Kidney glomerular epithelial cell (primary cell): ENCODE results near the gene ITGA5.
A peak's percentile ranks its signal among the peaks of the same experiment; 100 is the strongest.

ENCODE experiments used
- DNase-seq: peaks from one replicate; lab custom pipeline; 2025; lab: John Stamatoyannopoulos, UW

ITGA5 gene

DNA sequence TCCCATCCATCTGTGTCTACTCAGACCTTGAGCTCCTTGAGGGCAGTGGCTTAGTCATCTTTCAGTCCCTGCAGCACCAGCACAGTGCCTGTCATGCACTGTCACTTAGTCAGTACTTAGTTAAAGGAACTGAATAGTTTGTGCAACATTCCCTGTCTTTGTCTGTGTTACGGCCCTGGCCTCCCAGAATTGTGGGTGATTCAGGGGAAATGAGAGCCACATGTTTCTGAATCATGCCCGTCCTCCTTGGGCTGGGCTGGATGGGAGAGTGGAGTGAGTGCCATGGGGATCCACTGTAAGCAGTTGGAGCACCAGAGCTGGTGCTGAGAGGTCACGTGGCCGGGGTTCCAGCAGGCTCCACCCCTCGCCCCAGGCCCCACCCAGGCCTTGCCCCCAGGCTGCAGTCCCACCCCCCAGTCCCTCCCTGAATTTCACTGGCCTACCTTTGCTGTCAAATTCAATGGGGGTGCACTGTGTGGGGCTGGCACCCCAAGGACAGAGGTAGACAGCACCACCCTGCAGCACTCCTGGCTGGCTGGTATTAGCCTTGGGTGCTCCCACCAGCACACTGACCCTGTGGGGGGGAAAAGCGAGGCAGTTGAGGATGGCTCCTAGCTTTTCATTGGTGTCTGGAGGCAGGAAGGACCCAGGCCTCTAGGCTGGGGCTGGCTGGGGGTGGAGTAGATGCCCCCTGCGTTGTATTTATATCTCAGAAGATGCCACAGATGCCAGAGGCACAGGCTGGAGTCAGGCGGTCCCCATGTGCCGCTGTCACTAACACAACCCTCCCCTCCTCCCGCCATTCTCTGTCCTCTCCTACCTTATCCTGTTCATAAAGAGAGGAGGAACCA, 7.5 kb downstream of the ITGA5 start:
- peak; percentile 73 for DNase-seq

DNA sequence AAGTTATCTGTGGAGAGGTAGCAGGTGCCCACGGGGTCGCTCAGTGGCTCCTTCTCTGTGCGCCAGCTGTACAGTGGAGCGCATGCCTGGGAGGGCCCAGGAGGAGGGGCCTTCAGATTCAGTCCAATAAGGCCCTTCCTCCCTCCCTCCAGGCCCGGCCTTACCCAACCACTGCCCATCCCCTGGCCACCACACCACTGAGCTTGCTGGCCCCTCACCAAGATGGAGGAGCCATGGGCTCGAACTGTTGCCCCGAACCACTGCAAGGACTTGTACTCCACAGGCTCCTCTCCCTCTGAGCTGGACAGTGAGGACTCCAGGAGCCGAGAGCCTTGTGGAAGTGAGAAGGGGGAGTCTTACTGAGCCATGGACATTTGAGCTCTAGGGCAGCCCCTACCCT, 9.8 kb downstream of the ITGA5 start:
- DNase-seq, result no peak

DNA sequence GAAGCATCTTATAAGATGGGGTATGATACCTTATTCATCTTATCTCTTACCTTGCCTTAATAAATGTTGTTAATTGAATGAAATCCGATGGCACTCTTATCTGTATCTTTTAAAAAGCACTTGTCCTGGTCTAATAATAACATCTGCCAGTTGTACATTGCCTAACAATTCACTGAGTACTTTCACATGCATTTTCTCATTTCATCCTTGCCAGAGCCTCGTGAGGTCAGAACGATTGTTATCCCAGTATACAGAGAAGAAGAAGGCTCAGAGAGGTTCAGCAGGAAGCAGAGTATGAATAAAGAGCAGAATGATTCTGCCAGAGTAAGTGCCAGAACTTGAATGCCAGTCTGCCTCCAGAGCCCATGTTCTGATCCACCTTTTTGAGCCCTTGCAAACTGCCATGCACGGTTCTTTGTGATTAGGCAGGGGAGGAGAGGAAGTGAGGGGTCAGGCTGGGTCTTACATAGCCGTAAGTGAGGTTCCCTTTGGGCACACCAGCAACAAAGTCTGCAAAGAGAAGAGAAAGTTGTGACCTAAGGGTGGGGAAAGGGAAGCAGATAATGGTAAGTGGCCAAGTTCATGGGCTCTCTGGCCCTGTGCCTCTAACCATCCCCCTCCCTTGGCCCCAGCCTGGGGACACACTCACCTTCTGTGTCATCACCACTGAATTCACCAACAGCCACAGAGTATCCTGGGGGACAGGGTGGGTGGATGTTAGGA, 11.7 kb downstream of the ITGA5 start:
- no peak for DNase-seq

DNA sequence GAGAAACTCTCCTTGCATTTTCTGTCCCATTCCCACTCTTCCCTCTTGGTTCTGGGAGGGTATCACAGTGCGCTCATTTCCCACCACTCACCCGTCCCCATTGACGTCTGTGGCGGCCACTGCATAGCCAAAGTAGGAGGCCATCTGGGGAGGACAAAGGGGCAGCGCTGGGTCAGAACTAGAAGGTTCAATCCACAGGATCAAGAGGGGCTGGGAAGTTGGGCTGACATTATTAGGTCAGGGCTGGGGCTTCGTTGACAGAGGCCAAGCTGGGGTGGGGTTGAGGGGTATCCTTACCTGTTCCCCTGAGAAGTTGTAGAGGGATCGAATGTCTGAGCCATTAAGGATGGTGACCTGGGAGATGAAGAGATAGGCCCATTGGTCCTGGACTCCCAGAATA, 13.5 kb downstream of the ITGA5 start:
- DNase-seq, result no peak

DNA sequence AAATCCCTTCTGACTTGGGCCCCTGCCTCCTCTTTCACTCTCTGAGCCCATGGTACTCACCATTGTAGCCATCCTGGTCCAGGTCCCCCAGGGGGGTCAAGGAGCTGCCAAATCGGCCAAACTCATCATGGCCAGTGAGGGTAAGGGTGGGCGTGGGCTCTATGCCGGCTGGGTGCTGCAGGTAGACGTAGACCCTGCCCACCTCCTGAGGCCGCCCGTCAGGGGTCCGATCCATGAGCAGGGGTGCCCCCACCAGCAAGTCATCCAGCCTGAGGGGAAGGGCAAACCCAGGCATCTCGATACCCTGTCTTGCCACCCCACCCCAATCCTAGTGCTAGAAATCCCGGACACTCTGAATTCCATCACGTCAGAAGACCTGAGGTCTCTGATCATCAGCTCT, 14.0 kb downstream of the ITGA5 start:
- no peak for DNase-seq

DNA sequence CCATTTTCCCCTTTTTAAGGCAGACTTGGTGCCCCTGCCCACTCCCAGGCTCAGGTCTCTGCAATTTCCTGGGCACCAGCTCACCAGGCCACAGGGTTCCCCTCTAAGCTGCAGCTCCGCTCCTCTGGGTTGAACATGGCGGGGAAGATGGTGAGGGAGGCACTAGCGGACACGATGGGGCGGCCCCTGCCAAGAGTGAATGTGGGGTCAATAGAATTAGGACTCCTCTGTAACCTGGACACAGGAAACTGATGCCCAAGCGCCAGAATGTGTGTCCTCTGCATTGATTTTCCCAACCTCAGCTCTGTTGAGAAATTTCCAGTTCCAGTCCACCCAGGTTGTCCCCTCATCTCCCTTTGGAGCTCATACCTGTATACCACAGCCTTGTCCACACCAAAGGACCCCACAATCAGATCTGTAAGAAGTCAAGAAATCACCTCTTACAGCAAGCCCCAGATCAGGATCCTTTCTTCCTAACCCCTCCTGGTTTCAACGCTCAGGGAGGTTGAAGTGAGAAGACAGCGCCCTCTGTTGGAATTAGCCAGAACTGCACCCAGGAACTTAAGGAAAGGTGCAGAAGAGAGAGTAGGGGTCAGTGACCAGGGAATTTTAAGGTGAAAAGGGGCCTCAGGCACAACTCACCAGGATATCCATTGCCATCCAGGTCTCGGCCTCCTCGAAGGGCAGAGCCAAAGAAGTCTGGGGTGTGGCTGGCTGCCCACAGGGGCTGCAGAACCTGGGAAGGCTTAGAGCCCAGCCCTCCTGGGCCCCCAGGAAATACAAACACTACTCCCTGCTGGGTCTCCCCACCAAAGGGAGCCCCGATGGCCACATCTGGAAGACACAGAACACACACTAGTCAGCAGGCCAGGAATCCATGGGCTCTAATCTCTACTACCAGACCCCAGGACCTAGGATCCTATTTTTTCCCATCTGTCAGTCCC, 14.7 kb downstream of the ITGA5 start:
- peak; percentile 73 for DNase-seq

DNA sequence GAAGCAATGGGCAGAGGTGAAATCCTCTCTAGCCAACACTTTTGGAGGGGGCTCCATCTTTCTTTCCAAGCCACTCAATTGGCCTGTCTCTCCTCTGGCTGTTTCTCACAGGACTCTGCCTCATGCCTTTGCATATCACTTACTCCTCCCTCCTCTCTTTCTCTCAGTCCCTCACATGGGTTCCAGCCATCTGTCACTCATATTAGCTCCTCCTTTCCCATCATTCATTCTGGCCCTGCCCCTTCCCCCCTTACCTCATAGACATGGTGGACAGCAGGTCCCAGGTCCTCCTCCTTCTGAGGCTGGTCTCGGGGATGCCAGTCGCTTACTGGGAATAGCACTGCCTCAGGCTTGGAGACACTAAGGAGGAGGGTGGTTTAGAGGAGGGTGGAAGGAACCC, 17.9 kb downstream of the ITGA5 start:
- no peak for DNase-seq

DNA sequence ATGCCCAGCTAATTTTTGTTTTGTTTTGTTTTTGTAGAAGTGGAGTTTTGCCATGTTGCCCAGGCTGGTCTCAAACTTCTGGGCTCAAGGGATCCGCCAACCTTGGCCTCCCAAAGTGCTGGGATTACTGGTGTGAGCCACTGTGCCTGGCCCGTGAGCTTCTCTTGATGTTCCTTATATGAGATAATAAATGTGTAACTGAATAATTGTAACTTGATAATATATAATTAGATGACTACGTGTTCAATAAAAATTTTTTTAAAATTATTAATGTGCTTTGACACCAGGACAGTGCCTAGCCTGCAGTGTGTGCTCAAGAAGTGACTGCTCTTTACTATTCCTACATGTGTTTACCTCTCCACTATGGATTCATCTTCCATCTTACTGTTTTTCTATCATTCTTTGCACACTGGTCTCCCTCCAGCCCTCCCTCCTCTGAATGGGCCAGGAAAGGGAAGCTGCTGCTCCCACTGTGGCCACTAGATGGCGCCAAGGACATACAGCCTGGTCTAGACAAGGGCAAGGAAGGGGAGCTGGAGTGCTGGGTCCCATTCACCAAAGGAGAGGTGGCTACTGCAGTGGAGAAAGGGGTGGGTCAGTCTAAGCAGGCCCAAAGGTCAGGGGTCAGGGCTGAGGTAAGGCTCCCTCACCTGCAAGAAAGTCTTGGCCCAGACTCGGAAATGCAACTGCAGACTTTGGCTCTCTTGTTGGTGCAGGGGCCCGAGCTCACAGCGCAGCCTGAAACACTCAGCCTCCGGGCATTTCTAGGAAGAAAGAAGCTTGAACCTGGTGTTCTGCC, 19.9 kb downstream of the ITGA5 start:
- peak; percentile 72 for DNase-seq

DNA sequence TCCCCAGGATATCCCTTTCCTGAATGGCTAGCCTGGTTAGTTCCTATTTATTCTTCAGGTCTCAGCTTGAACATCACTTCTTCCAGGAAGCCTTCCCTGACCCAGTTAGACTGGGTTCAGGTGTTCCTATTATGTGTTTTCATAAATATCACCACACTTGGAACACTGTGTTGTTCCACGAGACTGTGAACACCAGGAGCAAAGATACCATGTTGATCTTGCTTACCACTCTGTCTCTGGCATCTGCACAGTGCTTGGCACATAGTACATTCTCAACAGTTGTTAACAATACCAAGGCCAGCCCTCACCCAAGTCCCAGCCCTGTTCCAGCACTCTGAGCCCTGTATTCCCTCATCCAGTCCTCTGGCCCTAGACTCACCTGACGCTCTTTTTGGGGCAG, 20.8 kb downstream of the ITGA5 start:
- no peak for DNase-seq

DNA sequence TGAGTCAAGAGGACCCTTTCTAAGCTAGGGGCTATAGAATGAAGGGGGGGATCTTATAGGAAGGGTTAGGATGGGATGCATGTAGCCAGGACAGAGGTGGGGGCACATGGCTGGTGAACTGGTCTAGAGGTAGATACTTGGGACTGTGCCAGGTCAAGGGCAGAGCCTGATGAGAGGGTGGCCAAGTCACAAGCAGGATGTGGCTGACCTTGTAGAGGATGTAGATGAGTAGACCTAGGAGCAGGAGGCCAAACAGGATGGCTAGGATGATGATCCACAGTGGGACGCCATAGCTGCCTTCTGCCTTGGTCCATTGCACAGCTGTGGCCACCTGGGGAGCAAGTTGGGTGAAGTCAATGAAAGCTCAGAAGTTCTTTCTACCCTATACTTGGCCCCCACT, 21.9 kb downstream of the ITGA5 start:
- DNase-seq, result no peak

DNA sequence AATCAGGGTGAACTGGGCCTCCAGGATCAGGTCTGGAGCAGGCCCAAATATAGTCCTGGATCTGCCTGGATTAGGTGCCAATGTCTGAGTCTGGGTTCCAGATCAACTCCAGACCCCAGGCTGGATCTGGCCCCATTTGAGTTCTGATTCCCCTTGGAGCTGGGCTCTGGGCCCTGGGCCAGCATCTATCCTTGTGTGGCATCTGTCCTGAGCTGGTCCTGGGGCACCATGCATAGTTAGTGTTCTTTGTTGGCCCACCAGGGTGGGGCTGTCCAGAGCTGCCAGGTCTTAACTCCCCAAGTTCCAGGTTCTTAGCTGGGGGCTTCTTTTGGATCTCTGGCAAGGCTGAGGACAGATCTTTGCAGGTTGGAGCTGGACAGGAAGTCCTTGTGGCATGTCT, 23.5 kb downstream of the ITGA5 start:
- no peak for DNase-seq

DNA sequence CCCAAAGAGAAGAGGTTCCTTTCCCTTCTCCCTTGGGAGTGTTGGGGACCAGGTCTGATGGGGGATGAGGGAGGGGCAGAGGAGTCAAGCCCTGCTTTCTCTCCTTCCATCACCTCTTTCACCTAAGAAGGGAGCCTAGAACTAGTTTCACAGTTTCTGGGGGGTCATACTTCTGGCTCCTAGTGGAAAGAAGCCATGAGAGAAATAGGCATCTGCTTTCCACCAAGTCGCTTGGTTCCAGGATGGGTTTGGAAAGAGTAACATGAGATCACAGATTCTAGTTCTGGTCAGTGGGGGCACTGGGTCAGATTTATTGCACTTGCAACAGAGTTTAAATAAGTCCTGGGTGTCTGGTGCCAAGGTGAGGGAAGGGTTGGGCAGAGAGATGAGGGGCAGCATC, 24.1 kb downstream of the ITGA5 start:
- DNase-seq, result no peak

DNA sequence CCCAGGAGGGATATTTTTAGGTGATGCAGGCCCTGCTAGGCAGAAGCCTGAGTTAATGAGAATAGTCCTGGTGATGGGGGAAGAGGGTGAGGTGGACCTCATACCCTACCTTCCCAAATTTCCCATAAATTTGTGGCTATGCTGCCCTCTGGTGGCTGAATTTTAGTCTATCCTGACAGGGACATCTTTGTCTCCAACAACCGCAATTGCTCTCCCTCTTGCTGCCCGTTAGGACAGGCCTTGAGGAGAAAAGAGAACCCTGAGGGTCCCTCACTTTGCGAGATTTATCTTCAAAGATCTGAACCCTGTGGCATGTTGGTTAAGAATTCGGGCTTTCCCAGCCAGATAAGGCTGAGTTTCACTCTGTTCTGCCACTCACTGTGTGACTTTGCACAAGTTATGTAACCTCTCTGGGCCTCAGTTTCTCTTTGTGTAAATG, 24.8 kb downstream of the ITGA5 start:
- DNase-seq, result peak; percentile 8

DNA sequence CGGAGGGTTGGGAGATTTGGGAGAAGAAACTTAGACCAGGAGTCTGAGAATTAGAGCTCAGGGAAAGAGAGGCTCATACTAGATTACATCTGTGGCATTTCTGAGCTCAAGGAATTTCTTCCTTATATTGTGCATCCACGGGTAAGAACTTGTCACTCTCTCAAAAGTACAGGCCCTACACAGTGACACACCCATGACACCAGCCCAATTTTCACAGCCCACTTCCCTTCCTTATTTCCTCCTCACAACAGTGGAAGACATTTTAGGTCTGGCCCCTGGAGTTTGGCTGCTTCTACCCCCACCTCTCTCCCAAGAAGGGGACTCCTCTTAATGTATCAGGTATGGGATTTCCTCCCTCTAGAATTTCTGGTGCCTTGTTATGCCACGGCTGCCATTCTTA, 25.3 kb downstream of the ITGA5 start:
- no peak for DNase-seq

DNA sequence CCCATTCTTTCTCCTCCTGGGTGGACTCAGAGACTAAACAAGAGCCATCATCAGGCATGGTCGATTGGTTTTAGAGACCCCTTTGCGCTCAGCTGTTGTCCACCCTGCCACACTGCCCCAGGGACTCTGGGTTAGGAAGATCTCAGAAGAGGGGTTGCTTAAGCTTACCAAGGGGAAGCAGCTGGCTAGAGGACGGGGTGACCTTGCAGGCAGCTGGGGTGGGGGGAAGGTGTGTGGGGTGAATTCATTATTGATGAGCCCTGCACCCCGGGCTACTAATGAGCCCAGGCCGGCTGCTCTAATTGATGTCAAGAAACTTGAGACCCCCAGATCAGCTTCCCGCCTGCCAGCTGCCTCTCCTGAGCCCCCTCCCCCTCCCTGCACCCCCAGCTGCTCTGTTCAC, 25.9 kb downstream of the ITGA5 start:
- DNase-seq, result no peak

DNA sequence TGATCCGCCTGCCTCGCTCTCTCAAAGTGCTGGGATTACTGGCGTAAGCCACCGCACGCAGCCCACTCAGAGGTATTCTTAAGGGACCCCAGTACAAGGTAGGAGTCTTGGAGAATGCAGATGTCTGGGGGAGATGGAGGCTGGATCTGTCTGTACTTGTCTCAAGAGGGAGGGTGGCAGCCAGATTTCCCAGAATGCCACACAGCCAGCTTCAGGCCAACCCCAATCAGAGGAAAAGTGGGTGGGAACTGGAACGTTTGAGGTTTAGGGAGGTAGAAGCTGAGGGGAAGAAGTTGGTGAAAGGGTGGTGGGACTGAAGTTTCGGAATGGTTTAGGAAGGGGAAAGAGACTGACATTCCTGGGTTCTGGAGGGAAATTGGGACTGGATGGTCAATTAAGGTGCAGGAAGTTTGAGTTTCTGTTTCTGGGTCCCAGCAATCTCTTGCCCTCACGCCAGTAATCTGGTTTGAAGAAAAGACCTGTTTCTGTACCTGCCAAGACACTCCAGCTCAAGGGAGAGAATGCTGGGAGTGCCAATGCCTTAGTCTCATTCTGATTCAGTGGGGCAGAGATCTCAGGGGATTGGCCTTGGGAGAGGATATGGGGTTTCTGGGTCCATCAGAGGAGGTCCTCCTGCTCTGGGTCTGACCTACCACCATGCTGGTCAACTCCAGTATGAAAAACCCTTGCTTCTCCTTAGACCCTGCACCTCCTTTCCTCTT, 26.4 kb downstream of the ITGA5 start:
- DNase-seq, result no peak

DNA sequence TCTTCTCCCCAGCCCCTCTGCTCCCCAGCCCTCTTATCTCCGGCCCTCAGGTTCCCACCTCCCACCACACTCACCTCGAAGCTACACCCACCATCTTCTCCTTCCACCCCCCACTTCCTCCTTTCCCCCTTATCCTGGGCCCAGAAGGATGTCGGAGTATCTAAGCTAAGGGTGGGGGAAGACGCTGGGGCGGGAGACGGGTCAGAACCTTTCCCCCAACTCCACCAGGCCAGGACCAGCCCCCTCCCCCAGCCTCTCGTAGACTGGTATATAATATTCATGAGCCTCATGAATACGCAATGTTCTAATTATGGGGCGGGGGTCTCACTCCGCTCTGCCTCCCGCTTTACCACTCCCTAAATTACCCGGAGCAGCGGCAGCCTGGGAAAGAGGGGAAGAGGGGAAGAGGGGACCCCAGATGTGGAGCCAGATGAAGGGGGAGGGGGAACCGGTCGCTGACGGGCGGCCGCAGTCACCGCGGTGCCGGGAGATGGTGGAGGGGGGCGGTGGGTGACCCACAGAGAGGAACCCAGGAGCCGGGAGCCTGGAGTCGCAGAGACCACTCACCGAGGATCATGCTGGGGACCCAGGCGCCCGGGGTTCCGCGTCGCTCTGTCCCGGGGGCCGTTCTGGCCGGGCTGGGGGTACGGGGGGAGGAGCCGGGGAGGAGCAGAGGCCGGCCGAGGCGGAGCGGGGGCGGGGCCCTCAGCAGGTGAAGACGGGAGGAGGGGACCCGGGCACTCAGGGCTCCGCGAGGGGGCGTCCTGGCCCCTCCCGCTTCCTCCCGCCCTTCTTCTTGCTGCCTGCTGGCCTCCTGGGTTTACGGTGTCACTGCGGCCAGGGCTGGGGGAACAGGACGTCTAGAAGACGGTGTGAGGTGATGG, 28.2 kb downstream of the ITGA5 start:
- no peak for DNase-seq

DNA sequence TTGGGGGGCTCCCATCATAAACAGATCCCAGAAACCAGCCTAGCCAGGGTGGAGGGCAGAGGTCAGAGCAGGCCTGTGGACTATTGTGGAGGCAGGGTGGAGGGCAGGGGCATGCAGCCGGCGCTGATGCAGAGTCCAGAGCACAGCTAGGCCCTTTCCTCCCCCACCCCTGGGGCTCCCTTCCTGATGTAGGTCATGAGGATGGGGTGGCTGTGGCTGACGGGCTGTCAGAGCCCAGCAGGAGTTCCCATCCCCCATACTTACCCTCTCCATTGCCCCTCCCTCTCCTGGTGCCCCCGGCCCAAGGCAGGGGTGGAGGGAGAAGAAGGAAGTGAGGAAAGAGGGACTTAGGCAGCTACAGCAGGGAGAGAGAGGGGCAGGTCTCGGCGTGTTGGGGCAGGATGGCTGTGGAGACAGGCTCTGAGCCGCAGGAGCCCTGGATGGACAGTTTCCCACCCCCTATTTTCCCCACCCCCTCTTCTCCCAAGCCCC, 28.8 kb downstream of the ITGA5 start:
- DNase-seq, result no peak

DNA sequence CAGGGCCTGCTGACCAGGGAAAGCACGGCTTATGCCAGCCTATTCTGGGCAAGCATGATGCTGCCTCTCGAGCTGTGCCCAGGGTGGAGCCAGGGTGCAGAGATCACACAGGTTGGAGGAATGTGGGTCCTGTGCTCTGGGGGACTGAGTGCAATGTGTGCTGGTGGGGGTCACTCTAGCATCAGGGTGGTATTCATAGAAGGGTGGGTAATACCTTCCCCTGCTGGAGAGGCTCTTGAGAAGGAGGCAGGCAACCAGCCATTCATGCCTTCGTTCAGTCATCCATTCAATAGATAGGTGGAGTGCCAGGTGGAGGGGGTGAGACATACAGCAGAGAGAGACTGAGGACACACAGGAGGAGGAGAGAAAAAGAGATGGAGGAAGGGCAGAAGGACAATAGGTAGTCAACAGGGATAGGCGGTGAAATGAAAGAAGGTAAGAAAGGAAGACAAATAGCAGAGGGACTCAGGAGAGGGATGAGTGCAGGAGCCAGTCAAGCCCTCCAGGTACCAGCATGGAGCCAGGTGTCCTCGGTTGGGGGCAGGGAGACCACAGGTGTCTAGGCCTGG, 29.4 kb downstream of the ITGA5 start:
- DNase-seq, result no peak
